Ectodermal cell (in vitro differentiated cells): ENCODE results near the gene KCNA2.

Source experiments
- H3K27ac ChIP-seq: 2 replicates; pipeline ENCODE4 v1.7.0; 2013; ENCODE audit warnings: mild to moderate bottlenecking, low read depth, low read length; ENCODE audit not compliant: insufficient read depth, poor library complexity, severe bottlenecking
- H3K27me3 ChIP-seq: 2 replicates; pipeline ENCODE4 v1.7.0; 2013; ENCODE audit warnings: mild to moderate bottlenecking, low read length; ENCODE audit not compliant: insufficient read depth, control insufficient read depth, poor library complexity, severe bottlenecking
- H3K36me3 ChIP-seq: one replicate; pipeline ENCODE4 v1.7.0; 2013; ENCODE audit warnings: low read length; ENCODE audit not compliant: control insufficient read depth, insufficient read depth
- H3K4me1 ChIP-seq: one replicate; pipeline ENCODE4 v1.7.0; 2013; ENCODE audit warnings: low read length; ENCODE audit not compliant: control insufficient read depth, insufficient read depth
- H3K4me3 ChIP-seq: 2 replicates; pipeline ENCODE4 v1.7.0; 2013; ENCODE audit warnings: low read depth, low read length, control low read depth; ENCODE audit not compliant: insufficient read depth
- H3K9me3 ChIP-seq: 2 replicates; pipeline ENCODE4 v1.7.0; 2013; ENCODE audit warnings: mild to moderate bottlenecking, low read length, moderate library complexity; ENCODE audit not compliant: control insufficient read depth
- WGBS, 2 experiments: methylation state at CpG; one replicate each; pipeline ENCODE4 v1.1.7; 2013; ENCODE audit warnings: missing lambda C conversion rate in 2 of 2; 5-methylcytosine and 5-hydroxymethylcytosine counted together

KCNA2 gene

GRCh38 chr1:110638058-110638457, 31.9 kb upstream of the KCNA2 start:
- Histone ChIP-seq H3K4me1 (no peaks in the 10 kb centered on the region), H3K9me3 (no peaks in the 10 kb centered on the region), H3K27ac (no peak overlapping the region), H3K4me3 (no peak overlapping the region), H3K27me3 (no peaks in the 10 kb centered on the region), H3K36me3 (no peaks in the 10 kb centered on the region)
- WGBS, 2 experiments: 74 to 79% methylated on average over 2 of the region's 2 CpGs

GRCh38 chr1:110637475-110637874, 31.3 kb upstream of the KCNA2 start:
- 77 to 83% methylated on average over 3 of the region's 3 CpGs for WGBS, 2 experiments
- Histone ChIP-seq H3K27me3 (no peaks in the 10 kb centered on the region), H3K4me1 (no peaks in the 10 kb centered on the region), H3K4me3 (no peak overlapping the region), H3K36me3 (no peaks in the 10 kb centered on the region), H3K9me3 (no peaks in the 10 kb centered on the region), H3K27ac (no peak overlapping the region)

- Histone ChIP-seq H3K27ac (no peak overlapping the region), H3K27me3 (no peaks in the 10 kb centered on the region), H3K4me3 (no peak overlapping the region), H3K4me1 (no peaks in the 10 kb centered on the region), H3K9me3 (no peaks in the 10 kb centered on the region), H3K36me3 (no peaks in the 10 kb centered on the region)
- 93 to 97% methylated on average over 4 of the region's 4 CpGs for WGBS, 2 experiments
Observed at GRCh38 chr1:110636149-110636935, 30.2 kb upstream of the KCNA2 start.

GRCh38 chr1:110635434-110635833, 29.3 kb upstream of the KCNA2 start:
- no peaks in the 10 kb centered on the region for H3K36me3 ChIP-seq
- no peaks in the 10 kb centered on the region for H3K9me3 ChIP-seq
- 90 to 94% methylated on average over 2 of the region's 2 CpGs for WGBS, 2 experiments
- no peak overlapping the region for H3K4me3 ChIP-seq
- no peaks in the 10 kb centered on the region for H3K27me3 ChIP-seq
- no peak overlapping the region for H3K27ac ChIP-seq
- H3K4me1 ChIP-seq: no peaks in the 10 kb centered on the region

GRCh38 chr1:110634455-110635311, 28.5 kb upstream of the KCNA2 start:
- Histone ChIP-seq H3K27me3 (no peaks in the 10 kb centered on the region), H3K36me3 (no peaks in the 10 kb centered on the region), H3K27ac (no peak overlapping the region), H3K9me3 (no peaks in the 10 kb centered on the region), H3K4me1 (no peaks in the 10 kb centered on the region), H3K4me3 (no peak overlapping the region)
- WGBS, 2 experiments: 93% methylated on average over 7 of the region's 7 CpGs

- H3K36me3 ChIP-seq: no peaks in the 10 kb centered on the region
- WGBS, 2 experiments: 67 to 93% methylated on average over 1 of the region's 1 CpG
- no peaks in the 10 kb centered on the region for H3K27me3 ChIP-seq
- no peak overlapping the region for H3K27ac ChIP-seq
- no peaks in the 10 kb centered on the region for H3K4me1 ChIP-seq
- no peak overlapping the region for H3K4me3 ChIP-seq
- no peaks in the 10 kb centered on the region for H3K9me3 ChIP-seq
Observed at GRCh38 chr1:110634086-110634454, 27.9 kb upstream of the KCNA2 start.

- H3K27me3 ChIP-seq: no peaks in the 10 kb centered on the region
- WGBS, 2 experiments: 83 to 93% methylated on average over 2 of the region's 2 CpGs
- H3K4me3 ChIP-seq: no peak overlapping the region
- H3K36me3 ChIP-seq: no peaks in the 10 kb centered on the region
- no peak overlapping the region for H3K27ac ChIP-seq
- H3K4me1 ChIP-seq: no peaks in the 10 kb centered on the region
- H3K9me3 ChIP-seq: no peaks in the 10 kb centered on the region
Observed at GRCh38 chr1:110633646-110634030, 27.5 kb upstream of the KCNA2 start.

GRCh38 chr1:110631836-110632620, 25.9 kb upstream of the KCNA2 start:
- Histone ChIP-seq H3K4me1 (no peaks in the 10 kb centered on the region), H3K36me3 (no peaks in the 10 kb centered on the region), H3K4me3 (no peak overlapping the region), H3K27me3 (no peaks in the 10 kb centered on the region), H3K9me3 (no peaks in the 10 kb centered on the region), H3K27ac (no peak overlapping the region)
- 84 to 86% methylated on average over 6 of the region's 6 CpGs for WGBS, 2 experiments

- WGBS, 2 experiments: 52 to 53% methylated on average over 13 of the region's 13 CpGs
- Histone ChIP-seq H3K4me3 (no peak overlapping the region), H3K36me3 (no peaks in the 10 kb centered on the region), H3K9me3 (no peaks in the 10 kb centered on the region), H3K27ac (no peak overlapping the region), H3K4me1 (no peaks in the 10 kb centered on the region), H3K27me3 (no peaks in the 10 kb centered on the region)
Observed at GRCh38 chr1:110630839-110631663, 24.9 kb upstream of the KCNA2 start.
